Measurements from ENCODE around the gene IDS.

DNA sequence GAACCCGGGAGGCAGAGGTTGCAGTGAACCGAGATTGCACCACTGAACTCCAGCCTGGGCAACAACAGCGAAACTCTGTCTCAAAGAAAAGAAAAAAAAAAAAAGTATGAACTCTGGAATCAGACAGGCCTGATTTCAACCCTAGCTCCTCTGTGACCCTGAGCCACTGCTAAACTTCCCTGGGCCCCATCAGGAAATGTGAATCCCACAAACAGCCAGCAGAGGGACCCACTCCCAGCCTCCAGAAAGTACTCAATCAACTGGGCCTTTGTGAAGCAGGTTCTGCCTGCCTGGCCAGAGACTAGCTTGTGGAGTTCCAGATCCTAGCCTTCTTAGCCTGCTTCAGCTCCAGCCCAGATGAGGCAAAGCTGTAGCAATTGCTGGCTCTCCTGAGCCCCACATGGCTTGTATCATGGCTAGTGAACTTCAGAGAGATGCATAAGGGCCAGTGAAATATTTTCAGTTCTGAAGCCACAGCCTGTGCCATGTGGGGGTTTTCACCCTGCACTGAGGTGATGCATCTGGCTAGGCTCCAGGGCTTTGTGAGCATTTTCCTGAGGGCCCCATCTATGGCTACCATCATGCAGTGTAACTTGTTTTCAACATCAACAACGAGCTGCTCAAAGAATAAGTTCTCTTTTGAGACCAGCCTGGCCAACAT lies 7.2 kb upstream of the IDS start:
- TF ChIP-seq, protein P1, sequence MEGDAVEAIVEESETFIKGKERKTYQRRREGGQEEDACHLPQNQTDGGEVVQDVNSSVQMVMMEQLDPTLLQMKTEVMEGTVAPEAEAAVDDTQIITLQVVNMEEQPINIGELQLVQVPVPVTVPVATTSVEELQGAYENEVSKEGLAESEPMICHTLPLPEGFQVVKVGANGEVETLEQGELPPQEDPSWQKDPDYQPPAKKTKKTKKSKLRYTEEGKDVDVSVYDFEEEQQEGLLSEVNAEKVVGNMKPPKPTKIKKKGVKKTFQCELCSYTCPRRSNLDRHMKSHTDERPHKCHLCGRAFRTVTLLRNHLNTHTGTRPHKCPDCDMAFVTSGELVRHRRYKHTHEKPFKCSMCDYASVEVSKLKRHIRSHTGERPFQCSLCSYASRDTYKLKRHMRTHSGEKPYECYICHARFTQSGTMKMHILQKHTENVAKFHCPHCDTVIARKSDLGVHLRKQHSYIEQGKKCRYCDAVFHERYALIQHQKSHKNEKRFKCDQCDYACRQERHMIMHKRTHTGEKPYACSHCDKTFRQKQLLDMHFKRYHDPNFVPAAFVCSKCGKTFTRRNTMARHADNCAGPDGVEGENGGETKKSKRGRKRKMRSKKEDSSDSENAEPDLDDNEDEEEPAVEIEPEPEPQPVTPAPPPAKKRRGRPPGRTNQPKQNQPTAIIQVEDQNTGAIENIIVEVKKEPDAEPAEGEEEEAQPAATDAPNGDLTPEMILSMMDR (IDR thresholded peaks at IDR 0.05; ENCODE audit: low read length), result peak; percentile 61
- TF ChIP-seq EZH2 (optimal IDR thresholded peaks at IDR 0.05; ENCODE audit: low read depth, low read length) (no peak), EZH2phosphoT487 (IDR thresholded peaks at IDR 0.05; ENCODE audit: low read length) (no peak)
